Measurements from ENCODE around the gene PRICKLE3.

Gene PRICKLE3

DNA sequence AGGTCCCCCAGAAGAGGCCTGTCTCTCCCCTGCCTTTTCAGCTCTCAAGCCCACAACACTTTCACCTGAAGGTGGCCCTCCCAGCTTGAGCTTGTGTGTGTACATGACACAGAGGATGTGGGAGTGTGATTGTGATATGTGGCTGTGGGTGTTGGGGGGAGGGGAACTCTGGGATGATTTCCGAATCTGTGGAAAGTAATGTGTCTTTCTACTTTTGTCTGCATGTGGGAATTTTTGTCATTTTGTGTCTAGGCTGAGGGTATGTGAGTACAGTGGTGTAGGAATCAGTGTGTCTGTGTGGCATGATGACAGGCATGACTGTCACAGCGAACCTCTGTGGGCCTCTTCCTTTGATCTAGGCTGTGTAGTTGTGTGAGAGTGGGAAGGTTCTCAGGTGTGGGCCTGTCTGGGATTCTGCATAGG is 7.4 kb upstream of the PRICKLE3 start:
- H3K9me3 ChIP-seq (ENCODE audit: insufficient read depth, low read length) = no peaks in the 10 kb centered on the region
- no peak overlapping the region for H2AFZ ChIP-seq (ENCODE audit: low read depth, low read length, severe bottlenecking)
- no peak overlapping the region for H3K4me2 ChIP-seq (ENCODE audit: low read depth, low read length, poor library complexity, severe bottlenecking)
- no peaks in the 10 kb centered on the region for H3K9me2 ChIP-seq (replicated peaks; ENCODE audit: insufficient read depth, low read length)
- no peaks in the 10 kb centered on the region for H4K20me1 ChIP-seq (ENCODE audit: low read depth, low read length)
- no peak overlapping the region for H3K9ac ChIP-seq (ENCODE audit: low read length)
- no peaks in the 10 kb centered on the region for H3K36me3 ChIP-seq (ENCODE audit: low read length)
- no peak overlapping the region for H3K27ac ChIP-seq (ENCODE audit: low read depth, low read length)
- no peak for TF ChIP-seq EZH2phosphoT487 (conservative IDR thresholded peaks at IDR 0.05; ENCODE audit: low read length)
- TF ChIP-seq, protein P1, sequence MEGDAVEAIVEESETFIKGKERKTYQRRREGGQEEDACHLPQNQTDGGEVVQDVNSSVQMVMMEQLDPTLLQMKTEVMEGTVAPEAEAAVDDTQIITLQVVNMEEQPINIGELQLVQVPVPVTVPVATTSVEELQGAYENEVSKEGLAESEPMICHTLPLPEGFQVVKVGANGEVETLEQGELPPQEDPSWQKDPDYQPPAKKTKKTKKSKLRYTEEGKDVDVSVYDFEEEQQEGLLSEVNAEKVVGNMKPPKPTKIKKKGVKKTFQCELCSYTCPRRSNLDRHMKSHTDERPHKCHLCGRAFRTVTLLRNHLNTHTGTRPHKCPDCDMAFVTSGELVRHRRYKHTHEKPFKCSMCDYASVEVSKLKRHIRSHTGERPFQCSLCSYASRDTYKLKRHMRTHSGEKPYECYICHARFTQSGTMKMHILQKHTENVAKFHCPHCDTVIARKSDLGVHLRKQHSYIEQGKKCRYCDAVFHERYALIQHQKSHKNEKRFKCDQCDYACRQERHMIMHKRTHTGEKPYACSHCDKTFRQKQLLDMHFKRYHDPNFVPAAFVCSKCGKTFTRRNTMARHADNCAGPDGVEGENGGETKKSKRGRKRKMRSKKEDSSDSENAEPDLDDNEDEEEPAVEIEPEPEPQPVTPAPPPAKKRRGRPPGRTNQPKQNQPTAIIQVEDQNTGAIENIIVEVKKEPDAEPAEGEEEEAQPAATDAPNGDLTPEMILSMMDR (IDR thresholded peaks at IDR 0.05; ENCODE audit: insufficient read depth, low read length, poor library complexity, severe bottlenecking) = no peak
- H3K4me3 ChIP-seq (ENCODE audit: insufficient read depth, low read length, poor library complexity, severe bottlenecking) = no peak overlapping the region
- no peaks in the 10 kb centered on the region for H3K27me3 ChIP-seq (ENCODE audit: low read length)
- no peaks in the 10 kb centered on the region for H3K79me2 ChIP-seq (ENCODE audit: insufficient read depth, low read length)
- H3F3A ChIP-seq (ENCODE audit: insufficient read depth) = peaks cover 9% of the 10 kb centered on the region; the same call in 1 of the 2 replicates

DNA sequence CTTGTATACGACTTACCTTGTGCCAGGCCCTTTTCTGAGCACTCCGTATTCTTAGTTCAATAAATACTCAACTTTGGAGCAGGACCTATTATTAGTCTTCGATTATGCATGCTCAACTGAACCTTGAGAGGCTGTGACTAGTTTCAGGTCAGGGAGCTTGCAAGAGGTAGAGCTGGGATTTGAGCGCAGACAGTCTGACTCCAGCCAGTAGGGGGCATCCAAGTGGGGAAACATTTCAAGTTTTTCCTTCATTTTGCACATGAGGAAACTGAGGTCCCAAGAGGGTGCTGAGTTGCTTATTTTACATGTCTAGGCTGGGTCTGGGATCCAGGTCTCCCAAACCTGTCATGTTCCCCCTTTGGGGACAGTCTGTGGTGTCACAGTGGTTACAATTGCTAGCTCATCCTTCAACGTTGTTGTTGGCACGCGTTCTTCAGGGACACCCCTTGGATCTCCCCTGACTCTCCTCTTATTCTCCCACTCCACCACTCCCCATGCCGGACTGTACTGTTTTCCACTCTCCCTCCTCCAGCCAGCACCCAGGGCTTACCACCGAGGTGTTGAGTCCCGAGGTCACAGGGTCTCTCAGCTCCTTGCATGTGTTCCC is 6.7 kb upstream of the PRICKLE3 start:
- H3K9ac ChIP-seq (ENCODE audit: low read length) = no peak overlapping the region
- H3K27ac ChIP-seq (ENCODE audit: low read depth, low read length) = no peak overlapping the region
- no peak overlapping the region for H3K4me2 ChIP-seq (ENCODE audit: low read depth, low read length, poor library complexity, severe bottlenecking)
- no peaks in the 10 kb centered on the region for H3K36me3 ChIP-seq (ENCODE audit: low read length)
- no peak overlapping the region for H3K4me3 ChIP-seq (ENCODE audit: insufficient read depth, low read length, poor library complexity, severe bottlenecking)
- H3K9me3 ChIP-seq (ENCODE audit: insufficient read depth, low read length) = no peaks in the 10 kb centered on the region
- H3K79me2 ChIP-seq (ENCODE audit: insufficient read depth, low read length) = no peaks in the 10 kb centered on the region
- no peaks in the 10 kb centered on the region for H3K27me3 ChIP-seq (ENCODE audit: low read length)
- no peaks in the 10 kb centered on the region for H4K20me1 ChIP-seq (ENCODE audit: low read depth, low read length)
- TF ChIP-seq, protein P1 (IDR thresholded peaks at IDR 0.05; ENCODE audit: insufficient read depth, low read length, poor library complexity, severe bottlenecking) = peak; percentile 55
- no peak for TF ChIP-seq EZH2phosphoT487 (conservative IDR thresholded peaks at IDR 0.05; ENCODE audit: low read length)
- no peaks in the 10 kb centered on the region for H3K9me2 ChIP-seq (replicated peaks; ENCODE audit: insufficient read depth, low read length)
- peaks cover 9% of the 10 kb centered on the region; the same call in 1 of the 2 replicates for H3F3A ChIP-seq (ENCODE audit: insufficient read depth)
- H2AFZ ChIP-seq (ENCODE audit: low read depth, low read length, severe bottlenecking) = no peak overlapping the region

DNA sequence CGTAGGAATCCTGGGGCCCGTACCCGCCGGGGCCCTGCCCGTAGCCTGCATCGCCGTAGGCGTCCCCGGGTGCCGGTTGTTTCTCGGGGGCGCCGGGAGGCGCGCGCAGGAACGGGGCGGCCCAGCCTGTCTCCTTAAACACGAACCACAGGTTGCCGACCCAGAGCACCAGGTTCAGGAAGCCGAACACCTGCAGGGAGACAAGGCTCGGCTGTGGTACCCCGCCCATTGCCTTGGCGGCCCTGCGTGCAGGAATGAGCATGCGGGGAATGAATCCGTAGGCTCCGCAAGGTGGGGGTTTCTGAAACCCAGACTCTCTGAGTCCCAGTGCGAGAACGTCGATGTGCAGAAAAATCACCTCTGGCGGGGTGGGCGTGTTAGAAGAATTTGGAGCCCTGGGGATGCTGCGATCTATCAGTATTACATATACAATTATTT is 5.4 kb upstream of the PRICKLE3 start:
- Histone ChIP-seq H2AFZ (ENCODE audit: low read depth, low read length, severe bottlenecking) (peak overlapping the region; percentile 71), H3K9me3 (ENCODE audit: insufficient read depth, low read length) (no peaks in the 10 kb centered on the region), H3K4me3 (ENCODE audit: insufficient read depth, low read length, poor library complexity, severe bottlenecking) (peak overlapping the region; percentile 79), H3K9me2 (replicated peaks; ENCODE audit: insufficient read depth, low read length) (no peaks in the 10 kb centered on the region), H3K9ac (ENCODE audit: low read length) (peak overlapping the region; percentile 84), H3K36me3 (ENCODE audit: low read length) (no peaks in the 10 kb centered on the region), H3K27me3 (ENCODE audit: low read length) (no peaks in the 10 kb centered on the region), H3K4me2 (ENCODE audit: low read depth, low read length, poor library complexity, severe bottlenecking) (peak overlapping the region; percentile 84), H3K79me2 (ENCODE audit: insufficient read depth, low read length) (no peaks in the 10 kb centered on the region), H4K20me1 (ENCODE audit: low read depth, low read length) (no peaks in the 10 kb centered on the region), H3F3A (ENCODE audit: insufficient read depth) (peaks cover 9% of the 10 kb centered on the region; the same call in 1 of the 2 replicates), H3K27ac (ENCODE audit: low read depth, low read length) (peak overlapping the region; percentile 72)
- TF ChIP-seq, protein P1 (IDR thresholded peaks at IDR 0.05; ENCODE audit: insufficient read depth, low read length, poor library complexity, severe bottlenecking) = no peak
- TF ChIP-seq EZH2phosphoT487 (conservative IDR thresholded peaks at IDR 0.05; ENCODE audit: low read length) = no peak
